K562 (cell line): ENCODE measurements around the gene DYNLT4. TPM values are rescaled to one million over a fixed set of nuclear protein-coding genes. Genes with fewer than 3 reads are reported as not detected.
A peak's percentile ranks its signal among the peaks of the same experiment; 100 is the strongest.

Experiments
- ELF1 ChIP-seq: fragments of 200-800 bp; sonication (Bioruptor generic); IDR thresholded peaks from 2 replicates; pipeline ENCODE4 v1.6.1; 2016; ENCODE audit warnings: missing genetic modification characterization, missing compliant biosample characterization
- ELF2 ChIP-seq: fragments of 250-450 bp; sonication (Bioruptor Pico); IDR thresholded peaks from 2 replicates; pipeline ENCODE4 v1.5.0; 2021; ENCODE audit warnings: mild to moderate bottlenecking
- HCFC1 ChIP-seq: IDR thresholded peaks from 2 replicates; pipeline ENCODE4 v1.6.1; 2012; ENCODE audit warnings: low read depth, low read length, improper control_type of control experiment
- MNT ChIP-seq, 2 experiments: fragments of 450-650 bp; conservative IDR thresholded peaks; 2 replicates each; pipeline ENCODE4 v1.6.1; 2017; ENCODE audit warnings: mild to moderate bottlenecking in 2 of 2, moderate library complexity in 2 of 2
- NEUROD1 ChIP-seq: fragments of 150-350 bp; IDR thresholded peaks from 2 replicates; pipeline ENCODE4 v1.6.1; 2014; ENCODE audit warnings: borderline replicate concordance, low read length, low read depth; ENCODE audit not compliant: partially characterized antibody
- NUFIP1 ChIP-seq: fragments of 450-650 bp; IDR thresholded peaks from 2 replicates; pipeline ENCODE4 v1.6.1; 2018; ENCODE audit not compliant: partially characterized antibody
- PHB ChIP-seq: fragments of 250-450 bp; sonication (Bioruptor Pico); IDR thresholded peaks from 2 replicates; pipeline ENCODE4 v1.5.0; 2021
- PML ChIP-seq: IDR thresholded peaks from 2 replicates; pipeline ENCODE4 v1.6.1; 2012; ENCODE audit warnings: low read length, inconsistent platforms
- RBFOX2 ChIP-seq: fragments of 200-400 bp; formaldehyde crosslinking; IDR thresholded peaks from 2 replicates; pipeline ENCODE4 v1.6.1; 2017; ENCODE audit warnings: low read depth, mild to moderate bottlenecking, low read length, moderate library complexity
- RBM25 ChIP-seq: fragments of 200-400 bp; formaldehyde crosslinking; IDR thresholded peaks from 2 replicates; pipeline ENCODE4 v1.6.1; 2018; ENCODE audit warnings: low read length, low read depth, moderate library complexity; ENCODE audit not compliant: severe bottlenecking
- STAT5B ChIP-seq: fragments of 250-450 bp; sonication (Bioruptor Pico); IDR thresholded peaks from 2 replicates; pipeline ENCODE4 v1.8.0; 2021; ENCODE audit warnings: mild to moderate bottlenecking, inconsistent platforms
- TAF9B ChIP-seq: fragments of 450-650 bp; IDR thresholded peaks from 2 replicates; pipeline ENCODE4 v1.6.1; 2018; ENCODE audit warnings: mild to moderate bottlenecking; ENCODE audit not compliant: partially characterized antibody
- THAP12 ChIP-seq: fragments of 250-450 bp; sonication (Bioruptor Pico); IDR thresholded peaks from 2 replicates; pipeline ENCODE4 v1.9.0; 2021; ENCODE audit warnings: mild to moderate bottlenecking, inconsistent platforms
- U2AF1 ChIP-seq: fragments of 200-400 bp; formaldehyde crosslinking; optimal IDR thresholded peaks from 2 replicates; pipeline ENCODE3; 2017; ENCODE audit warnings: mild to moderate bottlenecking, low read depth, low read length, moderate library complexity
- ZNF146 ChIP-seq: IDR thresholded peaks from one replicate; pipeline ENCODE4 v1.6.1; 2018; ENCODE audit warnings: missing compliant biosample characterization; ENCODE audit not compliant: unreplicated experiment
- ZNF507 ChIP-seq: conservative IDR thresholded peaks from 2 replicates; pipeline ENCODE4 v1.6.1; 2017; ENCODE audit warnings: missing genetic modification characterization, missing compliant biosample characterization
- polyA plus RNA-seq, 8 experiments: library from polyadenylated mRNA; depleted of rRNA in 4 of 8; stranded (reverse) in 5 of 8; unstranded in 3 of 8; fragments of >200 nt; fragmentation: Nextera tagmentation in 2 of 8; fragmentation: Illumina TruSeq in 1 of 8; extraction: Ambion mirVana in 2 of 8; extraction: Trizol in 1 of 8; gene quantifications; 2 replicates each; pipeline versions ENCODE4 v1.2.1 to v1.2.3, GENCODE V29; 2011 to 2014; ENCODE audit warnings: inconsistent platforms in 1 of 8, missing spikeins in 1 of 8
- total RNA-seq, 7 experiments: library from RNA; depleted of rRNA in 6 of 7; stranded (reverse); fragments of >200 nt in 6 of 7; fragmentation: Illumina TruSeq in 2 of 7; extraction: Trizol in 2 of 7; gene quantifications; 2 replicates each; pipeline versions ENCODE4 v1.2.1 to v1.2.3, GENCODE V29; 2011 to 2021; ENCODE audit warnings: low replicate concordance in 1 of 7
- TF ChIP-seq, protein P1 (sequence below): sonication (generic); formaldehyde crosslinking; IDR thresholded peaks from 2 replicates; pipeline ENCODE4 v1.8.0; 2022; ENCODE audit warnings: mild to moderate bottlenecking, missing genetic modification reagents, borderline replicate concordance
- TF ChIP-seq, protein P2 (sequence below): fragments of 250-450 bp; sonication (Bioruptor Pico); IDR thresholded peaks from 2 replicates; pipeline ENCODE4 v1.4.0; 2020

Gene DYNLT4
- total and polyA plus RNA-seq, 9 of the 15 experiments (the other 6 are each of a cell fraction or from before 2014, with no cell fraction given): 0.29 to 0.73 TPM; not detected in 7

DNA sequence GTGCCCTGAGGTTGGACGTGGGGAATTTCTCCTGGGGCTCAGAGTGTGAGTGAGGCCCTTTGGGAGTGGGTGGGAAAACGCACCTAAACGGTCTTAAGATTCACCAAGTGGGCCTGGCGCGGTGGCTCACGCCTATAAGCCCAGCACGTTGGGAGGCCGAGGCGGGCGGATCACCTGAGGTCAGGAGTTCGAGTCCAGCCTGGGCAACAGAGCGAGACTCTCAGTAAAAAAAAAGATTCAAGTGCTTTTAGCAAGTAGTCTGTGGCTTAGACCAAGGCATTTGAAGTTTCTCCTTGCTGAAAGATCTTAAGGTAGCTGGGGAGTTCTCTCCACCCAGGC, 30.5 kb downstream of the DYNLT4 start (continued):
- TF ChIP-seq RBFOX2: peak; percentile 45
- no peak for TF ChIP-seq NUFIP1
- TF ChIP-seq HCFC1: no peak
- no peak for TF ChIP-seq ELF1 (tag)
- no peak for TF ChIP-seq TAF9B
- no peak for TF ChIP-seq ZNF146 (CRISPR knock-in tag)
- TF ChIP-seq, protein P1, sequence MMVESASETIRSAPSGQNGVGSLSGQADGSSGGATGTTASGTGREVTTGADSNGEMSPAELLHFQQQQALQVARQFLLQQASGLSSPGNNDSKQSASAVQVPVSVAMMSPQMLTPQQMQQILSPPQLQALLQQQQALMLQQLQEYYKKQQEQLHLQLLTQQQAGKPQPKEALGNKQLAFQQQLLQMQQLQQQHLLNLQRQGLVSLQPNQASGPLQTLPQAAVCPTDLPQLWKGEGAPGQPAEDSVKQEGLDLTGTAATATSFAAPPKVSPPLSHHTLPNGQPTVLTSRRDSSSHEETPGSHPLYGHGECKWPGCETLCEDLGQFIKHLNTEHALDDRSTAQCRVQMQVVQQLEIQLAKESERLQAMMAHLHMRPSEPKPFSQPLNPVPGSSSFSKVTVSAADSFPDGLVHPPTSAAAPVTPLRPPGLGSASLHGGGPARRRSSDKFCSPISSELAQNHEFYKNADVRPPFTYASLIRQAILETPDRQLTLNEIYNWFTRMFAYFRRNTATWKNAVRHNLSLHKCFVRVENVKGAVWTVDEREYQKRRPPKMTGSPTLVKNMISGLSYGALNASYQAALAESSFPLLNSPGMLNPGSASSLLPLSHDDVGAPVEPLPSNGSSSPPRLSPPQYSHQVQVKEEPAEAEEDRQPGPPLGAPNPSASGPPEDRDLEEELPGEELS (CRISPR knock-in tag): no peak
- TF ChIP-seq STAT5B (CRISPR knock-in tag): no peak
- 0 out of 2 replicates have a peak, but pooled peaks have one; percentile 14 for TF ChIP-seq THAP12 (CRISPR knock-in tag)
- no peak for TF ChIP-seq RBM25
- TF ChIP-seq NEUROD1: no peak
- TF ChIP-seq MNT (conservative IDR thresholded peaks at IDR 0.05): no peak
- no peak for TF ChIP-seq ELF2 (CRISPR knock-in tag)
- TF ChIP-seq U2AF1: no peak
- TF ChIP-seq PML: 0 out of 2 replicates have a peak, but pooled peaks have one; percentile 14
- 0 out of 2 replicates have a peak, but pooled peaks have one; percentile 4 for TF ChIP-seq PHB
- no peak for TF ChIP-seq ZNF507 (tag)
- TF ChIP-seq, protein P2, sequence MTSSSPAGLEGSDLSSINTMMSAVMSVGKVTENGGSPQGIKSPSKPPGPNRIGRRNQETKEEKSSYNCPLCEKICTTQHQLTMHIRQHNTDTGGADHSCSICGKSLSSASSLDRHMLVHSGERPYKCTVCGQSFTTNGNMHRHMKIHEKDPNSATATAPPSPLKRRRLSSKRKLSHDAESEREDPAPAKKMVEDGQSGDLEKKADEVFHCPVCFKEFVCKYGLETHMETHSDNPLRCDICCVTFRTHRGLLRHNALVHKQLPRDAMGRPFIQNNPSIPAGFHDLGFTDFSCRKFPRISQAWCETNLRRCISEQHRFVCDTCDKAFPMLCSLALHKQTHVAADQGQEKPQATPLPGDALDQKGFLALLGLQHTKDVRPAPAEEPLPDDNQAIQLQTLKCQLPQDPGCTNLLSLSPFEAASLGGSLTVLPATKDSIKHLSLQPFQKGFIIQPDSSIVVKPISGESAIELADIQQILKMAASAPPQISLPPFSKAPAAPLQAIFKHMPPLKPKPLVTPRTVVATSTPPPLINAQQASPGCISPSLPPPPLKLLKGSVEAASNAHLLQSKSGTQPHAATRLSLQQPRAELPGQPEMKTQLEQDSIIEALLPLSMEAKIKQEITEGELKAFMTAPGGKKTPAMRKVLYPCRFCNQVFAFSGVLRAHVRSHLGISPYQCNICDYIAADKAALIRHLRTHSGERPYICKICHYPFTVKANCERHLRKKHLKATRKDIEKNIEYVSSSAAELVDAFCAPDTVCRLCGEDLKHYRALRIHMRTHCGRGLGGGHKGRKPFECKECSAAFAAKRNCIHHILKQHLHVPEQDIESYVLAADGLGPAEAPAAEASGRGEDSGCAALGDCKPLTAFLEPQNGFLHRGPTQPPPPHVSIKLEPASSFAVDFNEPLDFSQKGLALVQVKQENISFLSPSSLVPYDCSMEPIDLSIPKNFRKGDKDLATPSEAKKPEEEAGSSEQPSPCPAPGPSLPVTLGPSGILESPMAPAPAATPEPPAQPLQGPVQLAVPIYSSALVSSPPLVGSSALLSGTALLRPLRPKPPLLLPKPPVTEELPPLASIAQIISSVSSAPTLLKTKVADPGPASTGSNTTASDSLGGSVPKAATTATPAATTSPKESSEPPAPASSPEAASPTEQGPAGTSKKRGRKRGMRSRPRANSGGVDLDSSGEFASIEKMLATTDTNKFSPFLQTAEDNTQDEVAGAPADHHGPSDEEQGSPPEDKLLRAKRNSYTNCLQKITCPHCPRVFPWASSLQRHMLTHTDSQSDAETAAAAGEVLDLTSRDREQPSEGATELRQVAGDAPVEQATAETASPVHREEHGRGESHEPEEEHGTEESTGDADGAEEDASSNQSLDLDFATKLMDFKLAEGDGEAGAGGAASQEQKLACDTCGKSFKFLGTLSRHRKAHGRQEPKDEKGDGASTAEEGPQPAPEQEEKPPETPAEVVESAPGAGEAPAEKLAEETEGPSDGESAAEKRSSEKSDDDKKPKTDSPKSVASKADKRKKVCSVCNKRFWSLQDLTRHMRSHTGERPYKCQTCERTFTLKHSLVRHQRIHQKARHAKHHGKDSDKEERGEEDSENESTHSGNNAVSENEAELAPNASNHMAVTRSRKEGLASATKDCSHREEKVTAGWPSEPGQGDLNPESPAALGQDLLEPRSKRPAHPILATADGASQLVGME (CRISPR knock-in tag): no peak
